ENCODE measurements around the gene SYCN. TPM values are rescaled to one million over a fixed set of nuclear protein-coding genes. Genes with fewer than 3 reads are reported as not detected.

SYCN gene
- polyA plus RNA-seq, 4 donors: not detected

DNA sequence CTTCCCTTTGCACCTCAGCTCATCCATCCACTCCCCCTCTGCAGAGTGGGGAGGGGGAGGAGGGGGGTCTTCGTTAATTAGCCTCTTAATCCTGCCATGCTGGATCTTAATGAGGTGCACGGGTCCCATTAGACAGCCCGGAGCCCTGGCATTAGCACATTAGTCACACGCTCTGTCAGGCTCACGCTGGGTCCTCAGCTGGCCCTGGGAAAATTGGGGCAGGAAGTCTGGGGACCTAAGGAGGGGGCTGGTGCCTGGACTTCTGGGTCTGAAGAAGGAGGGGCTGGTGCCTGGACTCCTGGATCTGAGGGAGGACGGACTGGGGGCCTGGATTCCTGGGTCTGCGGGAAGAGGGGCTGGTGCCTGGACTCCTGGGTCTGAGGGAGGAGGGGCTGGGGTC, 7.7 kb downstream of the SYCN start:
- DNase-seq (ENCODE audit: low read depth in 4 of 4, low spot score in 2 of 4): no peak

DNA sequence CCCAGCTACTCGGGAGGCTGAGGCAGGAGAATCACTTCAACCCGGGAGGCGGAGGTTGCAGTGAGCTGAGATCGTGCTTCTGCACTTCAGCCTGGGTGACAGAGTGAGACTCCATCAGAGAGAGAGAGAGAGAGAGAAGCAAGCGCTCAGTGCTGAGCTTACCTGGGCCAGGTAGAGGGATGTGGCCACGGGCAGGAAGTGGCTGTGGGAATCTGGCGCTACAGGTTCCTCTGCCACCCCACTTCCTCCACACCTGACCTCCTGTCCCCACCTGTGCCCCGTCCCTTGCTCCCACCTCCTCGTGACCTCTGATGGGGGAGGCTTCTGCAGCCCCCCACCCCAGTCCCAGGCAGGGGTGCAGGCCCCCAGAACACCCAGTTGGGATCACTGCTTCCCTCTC, 8.3 kb downstream of the SYCN start:
- DNase-seq (ENCODE audit: low read depth in 4 of 4, low spot score in 2 of 4): no peak

DNA sequence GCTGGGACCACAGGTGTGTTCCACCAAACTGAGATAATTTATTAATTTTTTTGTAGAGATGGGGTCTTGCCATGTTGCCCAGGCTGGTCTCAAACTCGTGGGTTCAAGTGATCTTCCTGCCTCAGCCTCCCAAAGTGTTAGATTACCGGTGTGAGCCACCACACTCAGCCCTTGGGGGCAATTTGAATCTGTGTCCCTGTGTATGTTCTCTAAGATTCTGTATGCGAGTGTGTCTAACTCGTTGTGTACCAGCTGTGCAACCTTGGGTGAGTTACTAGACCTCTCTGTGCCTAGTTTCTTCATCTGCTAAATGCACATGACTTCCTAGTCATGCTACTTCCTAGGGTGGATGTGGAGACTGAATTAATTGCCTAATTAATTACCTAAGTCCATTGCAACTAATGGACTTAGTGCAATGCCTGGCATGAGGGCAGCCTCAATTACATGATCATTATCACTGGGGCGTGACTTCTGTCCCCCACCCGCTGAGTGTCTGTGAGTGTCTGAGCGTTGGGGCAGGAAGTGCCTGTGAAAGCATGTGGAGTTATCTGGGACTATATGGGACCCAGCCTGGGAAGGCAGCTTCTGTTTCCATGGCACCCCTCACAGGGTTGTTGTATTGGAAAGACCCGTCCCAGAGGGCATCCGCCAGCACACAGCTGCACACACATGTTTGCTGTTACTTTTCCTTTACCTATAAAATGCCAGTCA, 9.1 kb downstream of the SYCN start:
- DNase-seq (ENCODE audit: low read depth in 4 of 4, low spot score in 2 of 4): no peak

- DNase-seq (ENCODE audit: low read depth in 4 of 4, low spot score in 2 of 4): no peak
These were observed 10.3 kb downstream of the SYCN start for GRCh38 chr19:39193803-39194202.

DNA sequence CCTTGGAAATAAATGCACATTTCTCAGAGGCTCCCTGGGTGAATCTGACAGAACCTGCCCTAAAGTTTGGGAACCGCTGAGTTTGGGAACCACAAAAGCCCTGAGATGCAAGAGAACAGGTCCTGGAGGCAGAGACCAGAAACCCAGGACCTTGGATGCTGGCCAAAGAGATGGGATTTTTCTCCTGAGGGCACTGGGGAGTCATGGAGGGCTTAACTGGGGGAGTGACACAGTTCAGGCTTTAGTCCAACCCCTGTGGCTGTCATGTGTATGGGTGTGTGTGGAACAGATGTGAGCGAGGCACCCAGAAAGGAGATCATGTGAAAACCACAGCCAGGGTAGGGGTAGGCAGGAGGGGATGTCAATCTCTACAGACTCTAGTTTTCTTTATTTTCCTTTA, 11.2 kb downstream of the SYCN start:
- DNase-seq (ENCODE audit: low read depth in 4 of 4, low spot score in 2 of 4): no peak

- no peak for DNase-seq (ENCODE audit: low read depth in 4 of 4, low spot score in 2 of 4)
These were observed 13.3 kb downstream of the SYCN start for GRCh38 chr19:39190768-39191167.

DNA sequence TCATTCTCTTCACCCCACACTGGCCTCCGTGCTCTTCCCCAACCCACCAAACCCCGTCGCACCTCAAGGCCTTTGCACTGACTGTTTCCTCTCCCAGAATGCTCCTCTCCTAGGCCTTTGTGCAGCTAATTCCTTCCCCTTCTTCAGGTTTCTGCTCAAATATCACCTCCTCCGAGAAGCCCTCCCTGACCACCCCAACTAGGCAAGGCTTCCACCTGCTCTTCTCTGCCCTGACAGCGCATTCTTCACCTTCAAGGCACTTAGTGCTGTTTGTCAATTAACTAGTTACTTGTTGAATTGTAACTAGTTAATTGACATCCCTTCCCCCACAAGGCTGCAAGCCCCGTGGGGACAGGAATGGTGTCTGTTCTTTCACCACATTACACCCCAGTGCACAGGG, 15.1 kb downstream of the SYCN start:
- DNase-seq (ENCODE audit: low read depth in 4 of 4, low spot score in 2 of 4): no peak

DNA sequence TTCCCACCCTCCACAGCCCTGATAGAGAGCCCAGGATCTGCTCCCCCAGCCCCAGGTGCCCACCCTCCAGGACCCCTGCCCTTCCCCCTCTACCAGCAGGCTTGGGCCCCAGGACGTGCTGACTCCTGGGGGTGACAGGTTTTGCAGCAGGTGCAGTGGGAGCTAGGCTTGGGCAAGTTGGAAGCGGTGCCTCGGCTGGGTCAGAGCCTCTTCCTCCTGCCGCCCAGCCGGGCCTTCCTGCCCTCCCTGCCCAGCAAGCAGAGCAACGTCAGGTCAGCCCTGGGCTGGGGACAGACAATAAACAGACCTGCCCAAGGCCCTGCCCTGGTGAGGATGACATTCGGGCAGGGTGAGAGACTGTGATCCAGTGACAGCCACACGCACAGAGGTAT, 16.5 kb downstream of the SYCN start:
- DNase-seq (ENCODE audit: low read depth in 4 of 4, low spot score in 2 of 4): no peak

GRCh38 chr19:39186391-39186790, 17.7 kb downstream of the SYCN start:
- no peak for DNase-seq (ENCODE audit: low read depth in 4 of 4, low spot score in 2 of 4)

DNA sequence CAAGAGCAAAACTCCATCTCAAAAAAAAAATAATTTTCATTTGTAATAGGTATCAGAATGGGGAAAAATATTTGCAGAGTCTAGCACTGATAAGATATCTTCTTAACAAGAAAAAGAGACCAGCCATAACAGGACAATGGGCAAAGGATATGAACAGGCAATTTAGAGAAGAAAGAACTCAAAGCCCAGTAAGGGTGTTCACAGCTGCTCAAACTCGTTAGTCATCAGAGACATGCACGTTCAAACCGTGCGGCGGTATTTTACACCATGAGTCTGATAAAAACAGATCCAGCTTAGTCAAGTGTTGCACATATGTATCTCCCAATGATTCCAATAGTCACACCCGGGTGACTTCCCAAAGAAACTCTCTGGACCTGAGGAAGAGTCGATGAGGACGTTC, 21.0 kb downstream of the SYCN start:
- no peak for DNase-seq (ENCODE audit: low read depth in 4 of 4, low spot score in 2 of 4)

GRCh38 chr19:39182174-39182505, 21.9 kb downstream of the SYCN start:
- DNase-seq (ENCODE audit: low read depth in 4 of 4, low spot score in 2 of 4): no peak

- DNase-seq (ENCODE audit: low read depth in 4 of 4, low spot score in 2 of 4): no peak
These were observed 22.4 kb downstream of the SYCN start for GRCh38 chr19:39181500-39182173.

DNA sequence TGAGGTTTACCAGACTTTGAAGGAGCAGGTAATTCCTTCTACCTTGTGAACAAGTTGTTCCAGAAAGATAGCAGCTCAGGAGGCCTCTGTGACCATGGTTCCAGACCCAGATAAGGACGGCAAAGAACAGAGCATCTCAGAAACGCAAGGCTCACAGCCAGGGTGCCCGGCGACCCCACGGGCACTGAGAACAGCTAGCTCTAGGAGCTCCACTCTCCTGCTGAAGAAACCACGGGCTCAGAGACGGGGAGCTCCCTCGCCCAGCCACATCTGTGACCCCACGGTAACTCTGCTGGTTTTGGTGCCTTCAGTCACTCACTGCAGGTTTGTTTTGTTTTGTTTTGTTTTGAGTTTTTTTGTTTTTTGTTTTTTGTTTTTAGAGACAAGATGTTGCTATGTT, 23.3 kb downstream of the SYCN start:
- DNase-seq (ENCODE audit: low read depth in 4 of 4, low spot score in 2 of 4): no peak

GRCh38 chr19:39179754-39180153, 24.3 kb downstream of the SYCN start:
- no peak for DNase-seq (ENCODE audit: low read depth in 4 of 4, low spot score in 2 of 4)

DNA sequence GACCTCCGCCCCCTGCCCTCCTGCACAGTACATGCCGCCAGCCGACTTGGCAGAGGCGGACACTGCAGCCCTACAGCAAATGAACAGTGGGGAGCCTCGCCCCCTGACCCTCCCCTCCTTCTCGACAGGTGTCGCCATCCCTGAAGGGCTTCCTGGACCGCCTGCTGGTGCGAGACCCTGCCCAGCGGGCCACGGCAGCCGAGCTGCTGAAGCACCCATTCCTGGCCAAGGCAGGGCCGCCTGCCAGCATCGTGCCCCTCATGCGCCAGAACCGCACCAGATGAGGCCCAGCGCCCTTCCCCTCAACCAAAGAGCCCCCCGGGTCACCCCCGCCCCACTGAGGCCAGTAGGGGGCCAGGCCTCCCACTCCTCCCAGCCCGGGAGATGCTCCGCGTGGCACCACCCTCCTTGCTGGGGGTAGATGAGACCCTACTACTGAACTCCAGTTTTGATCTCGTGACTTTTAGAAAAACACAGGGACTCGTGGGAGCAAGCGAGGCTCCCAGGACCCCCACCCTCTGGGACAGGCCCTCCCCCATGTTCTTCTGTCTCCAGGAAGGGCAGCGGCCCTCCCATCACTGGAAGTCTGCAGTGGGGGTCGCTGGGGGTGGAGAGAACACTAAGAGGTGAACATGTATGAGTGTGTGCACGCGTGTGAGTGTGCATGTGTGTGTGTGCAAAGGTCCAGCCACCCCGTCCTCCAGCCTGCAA, 25.6 kb downstream of the SYCN start:
- no peak for DNase-seq (ENCODE audit: low read depth in 4 of 4, low spot score in 2 of 4)

GRCh38 chr19:39177736-39178135, 26.3 kb downstream of the SYCN start:
- no peak for DNase-seq (ENCODE audit: low read depth in 4 of 4, low spot score in 2 of 4)

GRCh38 chr19:39177110-39177699, 26.9 kb downstream of the SYCN start:
- no peak for DNase-seq (ENCODE audit: low read depth in 4 of 4, low spot score in 2 of 4)

DNA sequence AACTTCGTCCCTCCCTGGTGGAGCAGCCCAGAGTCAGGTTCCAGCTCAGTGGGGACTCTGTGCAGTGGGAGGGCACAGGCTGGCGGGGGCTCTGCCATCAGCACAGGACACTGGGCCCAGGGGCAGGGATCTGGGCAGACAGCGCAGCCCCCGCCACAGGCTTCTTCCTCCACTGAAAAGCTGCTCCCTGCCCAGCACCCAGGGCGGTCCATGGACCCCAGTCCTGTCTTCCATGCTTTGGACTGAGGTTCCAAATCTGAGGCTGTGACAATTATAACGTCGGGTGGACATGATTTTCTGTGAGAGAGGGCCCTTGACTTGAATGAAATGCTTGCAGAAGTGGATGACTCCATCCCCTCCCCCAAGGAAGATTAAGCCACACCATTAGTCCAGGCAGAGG, 28.5 kb downstream of the SYCN start:
- no peak for DNase-seq (ENCODE audit: low read depth in 4 of 4, low spot score in 2 of 4)

GRCh38 chr19:39174558-39175544, 29.2 kb downstream of the SYCN start:
- DNase-seq (ENCODE audit: low read depth in 4 of 4, low spot score in 2 of 4): no peak

DNA sequence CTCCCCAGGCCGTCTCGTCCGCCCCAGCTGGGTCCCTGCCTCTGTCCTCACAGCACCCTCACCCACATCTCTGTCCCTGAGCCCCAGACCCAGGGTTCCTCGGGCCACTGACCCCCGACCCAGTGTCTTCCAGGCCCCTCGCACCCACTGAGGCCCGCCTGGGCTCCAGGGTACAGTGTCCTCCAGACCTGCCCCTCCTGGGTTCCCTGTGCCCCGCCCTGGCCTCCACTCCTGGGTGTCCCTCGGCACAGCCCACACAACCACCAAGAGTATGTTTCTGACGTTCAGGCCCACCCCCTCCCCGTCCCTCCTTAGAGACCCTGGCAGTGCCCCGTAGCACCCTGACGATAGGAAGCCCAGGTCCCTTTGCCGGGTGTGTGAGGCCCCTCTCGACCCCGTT, 29.9 kb downstream of the SYCN start:
- DNase-seq (ENCODE audit: low read depth in 4 of 4, low spot score in 2 of 4): no peak
